Measurements from ENCODE around the gene NTN1.

- TF ChIP-seq RCOR1 (IDR thresholded peaks at IDR 0.05; ENCODE audit: insufficient replicate concordance, low read length) (no peak), CTCF (conservative IDR thresholded peaks at IDR 0.05; ENCODE audit: low read depth, low read length) (no peak), USF2 (IDR thresholded peaks at IDR 0.05; ENCODE audit: low read depth, low read length) (no peak), ELK1 (IDR thresholded peaks at IDR 0.05; ENCODE audit: borderline replicate concordance, low read depth, low read length) (no peak), NFE2L2 (IDR thresholded peaks at IDR 0.05; ENCODE audit: low read depth, low read length) (no peak), MAFK (IDR thresholded peaks at IDR 0.05; ENCODE audit: low read depth, low read length) (no peak), RAD21 (IDR thresholded peaks at IDR 0.05; ENCODE audit: low read length) (no peak), CEBPB (IDR thresholded peaks at IDR 0.05; ENCODE audit: low read depth, low read length) (no peak), POLR2A (IDR thresholded peaks at IDR 0.05; ENCODE audit: low read depth, low read length) (no peak), RFX5 (IDR thresholded peaks at IDR 0.05; ENCODE audit: low read depth, low read length) (no peak), BHLHE40 (IDR thresholded peaks at IDR 0.05; ENCODE audit: low read depth, low read length) (no peak)
Measured at GRCh38 chr17:9064311-9064834, 43.1 kb downstream of the NTN1 start.
